Stimulated activated naive CD4-positive, alpha-beta T cell treated with Interleukin-2 at 50 U/mL for 16 hours (primary cell): ENCODE data around the gene SIGLEC11.
"Not testable (repeated sequence)": the region's sequence is repeated elsewhere in the genome, so short reads cannot be mapped to it uniquely, and the experiment has no call there.

Experiments used
- DNase-seq: peaks from one replicate; lab custom pipeline; 2025; lab: John Stamatoyannopoulos, UW

Gene SIGLEC11

DNA sequence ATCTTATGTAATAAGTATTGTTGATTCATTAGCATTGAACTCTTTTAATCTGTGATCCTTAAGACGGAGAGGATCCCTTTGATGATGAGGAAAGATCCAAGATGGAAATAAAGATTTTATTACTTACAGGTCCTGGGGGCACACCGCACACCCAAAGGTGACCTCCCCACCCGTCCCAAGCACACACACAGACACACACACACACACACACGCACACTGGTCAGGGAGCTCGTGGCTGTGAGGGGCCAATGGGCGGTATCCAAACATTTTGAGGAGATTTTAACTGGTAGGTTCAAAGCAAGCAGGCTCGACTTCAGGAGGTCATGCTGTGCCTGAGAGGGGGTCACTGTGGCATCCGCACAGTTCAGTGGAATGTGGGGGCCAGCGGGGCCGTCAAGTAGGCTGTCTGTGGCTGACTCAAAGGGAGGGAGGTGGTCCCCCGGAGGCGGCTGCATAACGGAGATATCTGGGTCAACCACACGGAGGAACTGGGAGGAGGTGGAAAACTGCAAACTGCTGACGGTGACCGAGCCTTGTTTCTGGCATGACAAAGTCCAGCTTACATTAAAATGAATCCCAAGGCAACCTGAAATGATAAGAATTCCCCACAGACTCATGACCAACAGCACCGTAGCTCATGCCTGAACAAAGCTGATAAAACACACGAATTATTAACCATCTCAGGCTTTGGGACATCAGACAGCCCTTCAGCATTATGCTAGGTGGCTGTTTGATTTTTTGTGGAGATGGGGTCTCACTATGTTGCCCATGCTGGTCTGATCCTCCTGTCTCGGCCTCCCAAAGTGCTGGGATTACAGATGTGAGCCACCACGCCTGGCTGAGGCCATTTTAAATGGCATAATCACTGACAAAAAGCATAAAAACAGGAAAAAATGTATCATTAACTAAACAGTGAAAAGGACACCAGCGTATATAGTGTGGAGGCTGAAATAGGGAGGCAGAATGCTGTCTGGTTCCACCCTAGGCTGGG lies 20.9 kb upstream of the SIGLEC11 start:
- DNase-seq = no peak

DNA sequence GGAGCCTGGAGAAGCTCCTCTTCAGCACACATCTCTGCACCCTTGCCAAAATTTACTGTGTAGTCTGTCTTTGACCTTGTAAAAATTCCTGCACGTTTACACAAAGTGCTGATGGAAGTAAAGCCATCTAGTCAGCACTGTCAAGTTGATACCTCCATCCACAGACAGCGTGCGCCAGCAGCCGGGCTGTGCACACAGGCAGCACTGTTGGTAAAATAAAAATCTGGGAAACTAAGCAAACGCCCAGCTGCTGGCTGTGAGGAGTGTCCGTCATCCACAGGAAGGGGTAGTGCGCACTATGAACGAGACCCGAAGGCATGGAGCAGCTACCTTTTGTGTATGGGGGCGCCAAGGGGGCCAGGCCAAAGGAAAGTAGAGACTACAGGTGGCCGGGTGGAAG lies 17.4 kb upstream of the SIGLEC11 start:
- DNase-seq = no peak

- no peak for DNase-seq
Observed at GRCh38 chr19:49977881-49978280, 16.9 kb upstream of the SIGLEC11 start.

- DNase-seq = no peak
Observed at GRCh38 chr19:49977076-49977475, 16.1 kb upstream of the SIGLEC11 start.

DNA sequence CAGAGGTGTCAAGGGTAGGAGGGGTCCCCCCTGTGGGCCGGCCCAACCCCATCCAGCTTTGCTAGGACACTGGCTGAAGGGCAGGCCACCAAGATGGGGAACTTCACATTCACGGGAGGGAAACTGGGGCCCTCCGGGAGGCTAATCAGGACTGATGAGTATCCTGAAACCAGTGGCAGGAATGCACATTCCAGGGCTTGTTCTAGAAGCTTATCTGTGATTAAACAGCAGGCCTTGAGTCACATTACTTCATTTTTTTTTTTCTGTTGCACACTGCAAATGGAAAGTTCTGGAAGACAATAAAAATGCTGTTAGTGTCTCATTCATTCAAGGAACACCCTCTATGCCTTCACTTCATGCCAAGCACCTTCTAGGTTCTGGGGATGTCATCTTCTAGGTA lies 15.5 kb upstream of the SIGLEC11 start:
- no peak for DNase-seq

DNA sequence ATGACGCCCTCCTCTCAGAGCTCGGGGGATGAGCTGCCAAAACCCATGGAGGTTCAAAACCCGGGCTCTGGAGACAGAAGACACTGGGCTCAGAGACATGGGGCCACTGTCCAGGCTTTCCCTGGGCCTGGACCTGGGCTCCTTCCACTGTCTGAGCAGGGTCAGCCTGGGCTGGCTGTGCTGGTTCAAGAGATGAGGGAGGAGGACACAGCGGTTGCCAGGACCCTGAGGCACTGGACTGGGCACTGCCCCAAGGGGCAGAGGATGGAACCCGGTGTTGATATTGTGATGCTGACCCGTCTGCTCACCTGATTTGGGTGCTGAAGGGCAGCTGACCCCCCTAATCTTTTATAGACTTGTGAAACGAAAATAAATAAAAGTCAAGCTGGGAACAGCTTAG lies 14.1 kb upstream of the SIGLEC11 start:
- DNase-seq = no peak

DNA sequence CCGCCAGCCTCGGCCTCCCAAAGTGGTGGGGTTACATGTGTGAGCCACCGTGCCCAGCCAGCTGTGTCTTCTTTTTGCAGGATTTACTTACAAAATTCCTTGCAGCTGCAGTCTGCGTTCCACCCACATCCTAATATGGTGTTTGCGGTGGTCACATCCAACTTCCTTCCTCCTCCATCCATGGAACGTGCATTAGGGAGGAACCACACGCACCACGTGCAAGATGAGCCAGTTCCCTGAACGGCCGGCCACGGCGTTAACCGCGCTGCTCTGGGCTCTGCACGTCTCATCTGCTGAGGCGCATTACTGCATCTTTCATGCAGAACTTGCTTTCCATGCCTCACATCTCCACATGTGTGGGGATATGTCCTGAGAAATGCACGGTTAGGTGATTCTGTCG lies 13.0 kb upstream of the SIGLEC11 start:
- no peak for DNase-seq

GRCh38 chr19:49972841-49973240 lies 11.9 kb upstream of the SIGLEC11 start:
- DNase-seq = no peak

GRCh38 chr19:49971991-49972411 lies 11.0 kb upstream of the SIGLEC11 start:
- DNase-seq = no peak

DNA sequence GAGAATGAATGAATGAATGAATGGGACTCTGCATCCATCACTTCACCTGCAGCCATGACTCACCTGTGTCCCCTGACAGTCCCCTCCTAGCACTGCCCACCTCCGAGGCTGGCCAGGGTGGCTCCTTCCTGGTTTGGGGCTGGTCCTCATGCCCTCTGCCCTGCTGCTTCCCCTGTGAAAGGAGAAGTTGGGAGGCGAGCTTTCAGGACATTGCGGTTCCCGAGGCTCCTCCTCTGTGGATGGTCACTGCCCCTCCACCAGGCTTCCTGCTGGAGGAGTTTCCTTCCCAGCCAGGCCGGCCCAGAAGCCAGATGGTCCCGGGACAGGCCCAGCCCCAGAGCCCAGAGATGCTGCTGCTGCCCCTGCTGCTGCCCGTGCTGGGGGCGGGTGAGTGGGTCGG lies 8.4 kb upstream of the SIGLEC11 start:
- not testable (repeated sequence) for DNase-seq

GRCh38 chr19:49968279-49968922 lies 7.4 kb upstream of the SIGLEC11 start:
- DNase-seq = no peak

- not testable (repeated sequence) for DNase-seq
Observed at GRCh38 chr19:49959892-49960291, 1.1 kb downstream of the SIGLEC11 start.

DNA sequence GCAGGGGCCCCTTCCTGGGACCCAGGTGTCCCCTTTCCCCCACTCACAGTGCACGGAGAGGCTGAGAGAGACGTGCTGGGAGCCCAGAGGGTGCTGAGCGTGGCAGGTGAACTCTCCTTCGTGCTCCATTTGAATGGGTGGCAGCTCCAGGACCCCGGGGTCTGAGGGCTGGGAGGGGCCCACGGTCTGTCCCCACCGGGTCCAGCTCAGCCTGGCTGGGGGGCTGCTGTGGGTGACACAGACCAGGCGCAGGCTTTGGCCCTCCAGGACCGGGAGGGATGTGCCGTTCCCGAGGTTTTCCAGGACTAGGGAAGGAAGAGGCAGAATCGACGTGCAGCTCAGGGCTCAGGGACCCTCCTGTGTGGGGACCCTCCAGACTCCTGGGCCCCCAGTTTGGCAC lies 2.4 kb downstream of the SIGLEC11 start:
- DNase-seq = not testable (repeated sequence)

- DNase-seq = not testable (repeated sequence)
Observed at GRCh38 chr19:49958144-49958543, 2.8 kb downstream of the SIGLEC11 start.

GRCh38 chr19:49957262-49957915 lies 3.6 kb downstream of the SIGLEC11 start:
- DNase-seq = no peak

GRCh38 chr19:49956115-49956495 lies 4.9 kb downstream of the SIGLEC11 start:
- DNase-seq = no peak

DNA sequence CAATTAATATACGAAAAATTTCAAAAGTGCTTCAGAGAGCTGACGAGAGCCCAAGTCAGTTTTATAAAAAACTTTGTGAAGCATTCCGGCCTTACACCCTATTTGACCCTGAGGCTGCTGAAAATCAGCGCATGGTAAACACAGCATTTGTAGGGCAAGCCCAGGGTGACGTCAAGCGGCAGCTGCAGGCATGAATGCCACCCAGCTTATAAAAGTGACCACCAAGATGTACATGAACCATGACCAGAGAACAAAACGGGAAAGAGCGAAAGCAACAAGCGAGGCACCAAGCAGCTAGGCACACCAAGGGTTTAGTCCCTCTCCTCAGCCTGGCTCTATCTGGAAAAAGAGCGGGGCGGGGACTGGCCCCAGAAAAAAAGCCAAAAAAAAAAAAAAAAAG lies 6.0 kb downstream of the SIGLEC11 start:
- no peak for DNase-seq

GRCh38 chr19:49954092-49954829 lies 6.7 kb downstream of the SIGLEC11 start:
- DNase-seq = no peak

- no peak for DNase-seq
Observed at GRCh38 chr19:49953416-49953815, 7.6 kb downstream of the SIGLEC11 start.

DNA sequence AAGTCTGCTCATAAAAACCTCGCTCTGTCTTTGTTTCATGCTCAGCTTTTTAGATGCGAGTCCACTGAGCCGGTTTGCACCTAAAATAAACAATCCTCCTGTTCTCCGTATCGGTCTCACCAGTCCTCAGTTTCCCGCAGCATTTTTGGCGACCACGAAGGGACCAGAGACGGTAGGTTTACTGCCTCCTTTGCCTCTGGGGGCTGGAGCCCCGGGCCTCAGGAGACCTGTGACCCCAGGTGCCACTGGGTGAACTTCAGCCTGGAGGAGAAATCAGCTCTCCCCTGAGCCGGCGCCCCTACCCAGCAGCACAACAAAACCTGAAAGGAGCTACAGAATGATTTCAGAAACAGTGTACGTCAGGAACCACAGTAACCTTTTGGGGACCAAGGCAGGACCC lies 8.1 kb downstream of the SIGLEC11 start:
- DNase-seq = no peak

DNA sequence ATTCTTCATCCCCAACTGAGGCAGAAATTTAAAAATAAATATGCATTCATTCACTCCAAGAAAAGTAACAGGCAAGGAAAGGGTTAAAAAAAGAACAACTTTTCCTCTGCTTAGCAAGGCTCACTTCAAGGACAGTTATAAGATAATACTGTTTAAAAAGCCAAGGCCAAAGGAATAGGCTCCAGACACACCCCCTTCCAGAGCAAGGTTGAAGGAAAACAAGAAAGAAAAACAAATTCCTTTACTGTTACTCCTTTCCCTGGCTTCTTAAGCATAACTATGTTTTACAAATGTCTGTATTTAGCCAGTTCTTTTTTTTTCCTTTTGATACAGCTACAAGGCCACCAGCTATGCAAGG lies 8.5 kb downstream of the SIGLEC11 start:
- DNase-seq = no peak

- DNase-seq = no peak
Observed at GRCh38 chr19:49951806-49952478, 9.0 kb downstream of the SIGLEC11 start.
